Thyroid gland (tissue), 4 donors: Measurements from ENCODE around the gene KRT1. TPM values are rescaled to one million over a fixed set of nuclear protein-coding genes. Genes with fewer than 3 reads are reported as not detected.

Experiments
- DNase-seq, 2 donors: peaks; one replicate each; pipeline ENCODE4 v3.0.0-alpha.2; 2019
- H3K27ac ChIP-seq, 3 donors: fragments of 200-600 bp; sonication (generic); 1 replicate in 2 of 3; 2 replicates in 1 of 3; pipeline ENCODE4 v1.5.1; 2016 to 2019; ENCODE audit warnings: mild to moderate bottlenecking in 1 of 3, moderate library complexity in 1 of 3
- H3K27me3 ChIP-seq: fragments of 200-600 bp; sonication (generic); one replicate; pipeline ENCODE4 v1.5.1; 2019
- H3K36me3 ChIP-seq, 2 donors: fragments of 200-600 bp; sonication (generic); one replicate each; pipeline ENCODE4 v1.5.1; 2016 to 2019
- H3K4me1 ChIP-seq, 2 donors: fragments of 200-600 bp; sonication (generic); one replicate each; pipeline ENCODE4 v1.5.1; 2017 to 2019
- H3K4me3 ChIP-seq, 3 donors: fragments of 200-600 bp; sonication (generic); replicated peaks in 1 of 3; 1 replicate in 2 of 3; 2 replicates in 1 of 3; pipeline ENCODE4 v1.5.1; 2016; ENCODE audit warnings: mild to moderate bottlenecking in 1 of 3
- H3K9me3 ChIP-seq: fragments of 200-600 bp; sonication (generic); one replicate; pipeline ENCODE4 v1.5.1; 2017
- POLR2A ChIP-seq, 2 donors: fragments of 450-650 bp; IDR thresholded peaks; one replicate each; pipeline ENCODE4 v1.6.1; 2017; ENCODE audit warnings: antibody characterized with exemption in 2 of 2, mild to moderate bottlenecking in 2 of 2, moderate library complexity in 1 of 2
- WGBS, 2 donors: methylation state at CpG; one replicate each; pipeline ENCODE4 v1.1.5; 2017; 5-methylcytosine and 5-hydroxymethylcytosine counted together
- intact Hi-C: fragments of 100-400 bp; cut with DNase I; formaldehyde crosslinking; loops from one replicate; pipeline ENCODE4 v1.15.1; 2023
- total RNA-seq, 4 donors: library from RNA; depleted of rRNA; stranded (reverse); fragments of >200 nt; gene quantifications; one replicate each; pipeline ENCODE4 v1.2.3, GENCODE V29; 2016
- TF ChIP-seq, protein P1 (sequence below), 6 experiments: fragments of 200-600 bp in 3 of 6; fragments of 450-650 bp in 3 of 6; sonication (generic) in 3 of 6; IDR thresholded peaks; one replicate each; pipeline ENCODE4 v1.5.1; 2016 to 2019; ENCODE audit warnings: antibody characterized with exemption in 6 of 6, mild to moderate bottlenecking in 2 of 6, inconsistent platforms in 1 of 6, moderate library complexity in 1 of 6

The KRT1 gene
- total RNA-seq, 4 donors from 2014 or later, result 2.8 TPM; not detected in 3

DNA sequence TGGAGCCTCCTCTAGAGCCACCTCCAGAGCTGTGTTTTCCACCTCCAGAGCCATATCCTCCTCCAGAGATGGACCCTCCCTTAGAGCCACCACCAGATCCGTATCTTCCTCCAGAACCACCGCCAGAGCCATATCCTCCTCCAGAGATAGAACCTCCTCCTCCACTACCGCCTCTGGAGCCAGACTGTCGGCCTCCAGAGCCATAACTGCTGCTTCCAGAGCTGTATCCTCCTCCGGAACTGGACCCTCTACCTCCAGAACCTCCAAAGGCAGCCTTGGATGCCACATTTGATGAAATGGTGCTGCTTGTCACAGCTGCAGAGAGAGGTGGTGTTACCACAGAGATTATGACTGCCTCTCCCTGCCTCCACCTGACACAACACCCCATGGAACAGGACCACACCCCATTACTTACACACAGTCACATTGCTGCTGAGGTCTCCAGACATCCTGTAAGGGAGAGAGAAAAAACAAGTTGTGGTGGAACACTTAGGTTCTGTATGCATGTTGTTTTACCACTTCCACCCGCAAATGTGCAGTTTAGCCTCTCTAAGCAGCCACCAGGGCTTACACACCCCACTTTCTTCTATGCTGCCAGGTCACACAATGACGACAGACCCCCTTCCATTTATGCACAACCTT is 35.0 kb downstream of the KRT1 start:
- Histone ChIP-seq H3K4me3 (no peak overlapping the region), H3K36me3 (no peaks in the 10 kb centered on the region), H3K27ac (no peak overlapping the region), H3K4me1 (peaks cover 0 to under 1% of the 10 kb centered on the region in 2 donors), H3K9me3 (no peaks in the 10 kb centered on the region), H3K27me3 (no peaks in the 10 kb centered on the region)
- 87 to 90% methylated on average over 7 of the region's 7 CpGs for WGBS, 2 donors
- DNase-seq, result no peak
- TF ChIP-seq, protein P1, sequence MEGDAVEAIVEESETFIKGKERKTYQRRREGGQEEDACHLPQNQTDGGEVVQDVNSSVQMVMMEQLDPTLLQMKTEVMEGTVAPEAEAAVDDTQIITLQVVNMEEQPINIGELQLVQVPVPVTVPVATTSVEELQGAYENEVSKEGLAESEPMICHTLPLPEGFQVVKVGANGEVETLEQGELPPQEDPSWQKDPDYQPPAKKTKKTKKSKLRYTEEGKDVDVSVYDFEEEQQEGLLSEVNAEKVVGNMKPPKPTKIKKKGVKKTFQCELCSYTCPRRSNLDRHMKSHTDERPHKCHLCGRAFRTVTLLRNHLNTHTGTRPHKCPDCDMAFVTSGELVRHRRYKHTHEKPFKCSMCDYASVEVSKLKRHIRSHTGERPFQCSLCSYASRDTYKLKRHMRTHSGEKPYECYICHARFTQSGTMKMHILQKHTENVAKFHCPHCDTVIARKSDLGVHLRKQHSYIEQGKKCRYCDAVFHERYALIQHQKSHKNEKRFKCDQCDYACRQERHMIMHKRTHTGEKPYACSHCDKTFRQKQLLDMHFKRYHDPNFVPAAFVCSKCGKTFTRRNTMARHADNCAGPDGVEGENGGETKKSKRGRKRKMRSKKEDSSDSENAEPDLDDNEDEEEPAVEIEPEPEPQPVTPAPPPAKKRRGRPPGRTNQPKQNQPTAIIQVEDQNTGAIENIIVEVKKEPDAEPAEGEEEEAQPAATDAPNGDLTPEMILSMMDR (IDR thresholded peaks at IDR 0.05), result no peak
- no peak for TF ChIP-seq POLR2A (IDR thresholded peaks at IDR 0.05)
- intact Hi-C loops, result no loop called here

- no peak for DNase-seq
- Histone ChIP-seq H3K27me3 (no peaks in the 10 kb centered on the region), H3K4me3 (no peak overlapping the region), H3K4me1 (no peaks in the 10 kb centered on the region), H3K27ac (no peak overlapping the region), H3K36me3 (no peaks in the 10 kb centered on the region), H3K9me3 (no peaks in the 10 kb centered on the region)
- TF ChIP-seq, protein P1 (IDR thresholded peaks at IDR 0.05), result no peak
- no peak for TF ChIP-seq POLR2A (IDR thresholded peaks at IDR 0.05)
- 95 to 98% methylated on average over 6 of the region's 6 CpGs for WGBS, 2 donors
- intact Hi-C loops, result no loop called here
Measured at GRCh38 chr12:52644078-52644415, 36.2 kb downstream of the KRT1 start.

GRCh38 chr12:52643233-52644077 is 36.8 kb downstream of the KRT1 start:
- Histone ChIP-seq H3K4me1 (no peaks in the 10 kb centered on the region), H3K4me3 (no peak overlapping the region), H3K27ac (no peak overlapping the region), H3K36me3 (no peaks in the 10 kb centered on the region), H3K9me3 (no peaks in the 10 kb centered on the region), H3K27me3 (no peaks in the 10 kb centered on the region)
- 88 to 89% methylated on average over 10 of the region's 10 CpGs for WGBS, 2 donors
- TF ChIP-seq POLR2A (IDR thresholded peaks at IDR 0.05), result no peak
- TF ChIP-seq, protein P1 (IDR thresholded peaks at IDR 0.05), result no peak
- intact Hi-C loops, result no loop called here
- no peak for DNase-seq

- Histone ChIP-seq H3K9me3 (no peaks in the 10 kb centered on the region), H3K27me3 (no peaks in the 10 kb centered on the region), H3K4me3 (no peak overlapping the region), H3K27ac (no peak overlapping the region), H3K4me1 (no peaks in the 10 kb centered on the region), H3K36me3 (no peaks in the 10 kb centered on the region)
- DNase-seq, result no peak
- intact Hi-C loops, result no loop called here
- WGBS, 2 donors, result 67 to 78% methylated on average over 4 of the region's 4 CpGs
- TF ChIP-seq POLR2A (IDR thresholded peaks at IDR 0.05), result no peak
- TF ChIP-seq, protein P1 (IDR thresholded peaks at IDR 0.05), result no peak
Measured at GRCh38 chr12:52641468-52641867, 38.7 kb downstream of the KRT1 start.

- no peak overlapping the region for H3K4me3 ChIP-seq
- no peak for DNase-seq
- H3K36me3 ChIP-seq, result no peaks in the 10 kb centered on the region
- intact Hi-C loops, result no loop called here
- WGBS, 2 donors, result 81 to 86% methylated on average over 4 of the region's 4 CpGs
- TF ChIP-seq, protein P1 (IDR thresholded peaks at IDR 0.05), result no peak
- TF ChIP-seq POLR2A (IDR thresholded peaks at IDR 0.05), result no peak
- H3K27me3 ChIP-seq, result no peaks in the 10 kb centered on the region
- no peaks in the 10 kb centered on the region for H3K4me1 ChIP-seq
- H3K27ac ChIP-seq, result no peak overlapping the region
- no peaks in the 10 kb centered on the region for H3K9me3 ChIP-seq
Measured at GRCh38 chr12:52637299-52637698, 42.9 kb downstream of the KRT1 start.
